HG03520 (cell line): ENCODE results near the gene RIMBP2.

Source experiments
- ATAC-seq: cut with Tn5 transposase; IDR thresholded peaks from one replicate; pipeline ENCODE4 v1.9.1; 2021; ENCODE audit warnings: mild to moderate bottlenecking, moderate library complexity; ENCODE audit not compliant: unreplicated experiment

RIMBP2 gene

DNA sequence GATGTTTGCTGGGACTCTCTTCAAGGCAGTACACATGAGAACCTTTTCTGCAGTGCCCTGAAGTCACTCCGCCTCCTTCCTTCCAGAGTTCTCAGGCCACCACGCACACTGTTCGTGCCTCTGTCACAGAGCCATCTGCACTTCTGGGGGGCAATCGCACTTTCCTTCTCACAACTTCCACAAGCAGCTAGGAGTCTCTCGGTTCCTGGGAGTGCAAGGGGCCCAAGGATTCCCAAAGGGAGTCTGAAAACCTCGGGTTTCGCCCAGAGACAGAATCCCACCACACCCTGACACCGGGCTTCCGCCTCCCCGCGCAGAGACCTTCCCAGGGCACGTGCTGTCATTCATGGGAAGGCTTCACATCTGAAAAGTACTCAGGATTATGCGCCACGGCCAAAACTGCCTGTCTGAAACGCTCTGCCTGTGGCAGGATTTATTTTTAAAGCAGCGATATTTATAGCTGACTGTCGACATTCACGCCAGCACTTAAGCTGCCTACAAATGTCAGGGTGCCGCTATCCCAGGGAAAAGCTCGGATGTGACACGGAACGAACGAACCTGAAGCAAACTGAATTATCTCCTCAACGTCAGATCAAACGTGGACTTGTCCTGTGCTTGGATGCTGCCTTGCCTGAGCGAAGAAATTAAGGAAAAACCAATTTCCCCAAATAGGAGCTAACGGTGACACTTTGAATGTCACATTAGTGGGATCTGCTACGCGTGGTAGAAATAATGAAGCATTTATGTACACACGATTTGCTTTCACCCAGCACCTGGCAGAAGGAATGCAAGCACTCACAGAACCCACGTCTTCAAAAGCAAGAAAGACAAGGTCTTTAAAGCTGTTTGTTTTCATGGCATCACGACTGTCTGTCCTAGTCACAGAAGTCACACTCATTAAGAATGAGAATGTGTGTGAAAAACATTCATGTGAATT lies 224.4 kb downstream of the RIMBP2 start:
- no peak for ATAC-seq

DNA sequence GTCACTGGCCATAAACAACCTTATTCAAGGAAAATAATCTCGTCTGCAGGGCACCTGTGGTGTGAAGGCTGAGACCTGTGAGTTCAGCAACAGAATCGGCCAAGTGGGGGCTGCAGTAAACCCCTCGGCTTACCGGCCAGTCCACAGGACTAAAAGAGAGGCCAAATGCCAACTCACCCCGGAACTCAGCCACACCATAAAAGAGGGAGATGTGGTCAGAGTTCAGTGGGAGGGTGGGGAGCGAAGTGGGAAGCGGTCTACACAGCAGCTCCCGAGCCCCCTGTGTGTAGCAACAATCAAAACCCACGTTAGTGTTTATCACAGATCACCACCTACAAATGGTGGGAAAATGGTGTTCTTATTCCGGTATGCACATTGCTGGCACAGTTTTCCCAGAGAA lies 225.4 kb downstream of the RIMBP2 start:
- ATAC-seq, result no peak

DNA sequence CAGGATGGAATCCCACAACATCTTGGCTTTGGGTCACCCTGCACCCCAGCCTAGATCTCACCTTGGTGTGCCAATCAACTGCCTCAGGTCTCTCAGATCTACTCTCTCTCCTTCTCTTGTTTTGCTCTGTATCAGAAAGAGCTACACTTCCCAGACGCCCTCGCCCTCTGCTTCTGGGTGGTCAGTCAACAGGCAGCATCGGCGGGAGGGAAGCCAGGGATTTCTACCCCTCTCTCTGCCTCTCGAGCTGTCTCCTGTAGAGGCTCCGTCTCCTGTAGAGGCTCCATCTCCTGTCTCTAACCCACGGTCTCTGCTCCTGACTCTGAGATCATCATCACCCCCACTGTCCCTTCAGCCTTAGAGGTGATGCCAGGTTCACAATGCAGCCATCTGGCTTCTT lies 226.8 kb downstream of the RIMBP2 start:
- no peak for ATAC-seq

DNA sequence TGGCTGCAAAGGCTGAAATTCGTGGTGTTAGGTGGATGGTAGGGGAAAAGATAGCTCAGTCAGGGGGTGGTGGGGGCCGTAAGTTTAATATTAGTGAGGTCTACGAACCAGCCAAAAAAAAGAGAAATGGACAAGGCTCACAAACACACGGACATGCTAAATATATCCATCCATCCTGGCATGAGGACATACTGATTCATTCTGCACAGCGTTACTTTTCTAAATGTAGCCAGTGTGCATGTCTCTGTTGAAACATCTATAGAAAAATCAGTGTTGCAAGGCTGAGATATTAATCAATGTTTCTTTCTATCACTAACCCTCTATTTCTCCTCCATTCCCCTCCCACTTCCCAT lies 227.8 kb downstream of the RIMBP2 start:
- ATAC-seq, result no peak

DNA sequence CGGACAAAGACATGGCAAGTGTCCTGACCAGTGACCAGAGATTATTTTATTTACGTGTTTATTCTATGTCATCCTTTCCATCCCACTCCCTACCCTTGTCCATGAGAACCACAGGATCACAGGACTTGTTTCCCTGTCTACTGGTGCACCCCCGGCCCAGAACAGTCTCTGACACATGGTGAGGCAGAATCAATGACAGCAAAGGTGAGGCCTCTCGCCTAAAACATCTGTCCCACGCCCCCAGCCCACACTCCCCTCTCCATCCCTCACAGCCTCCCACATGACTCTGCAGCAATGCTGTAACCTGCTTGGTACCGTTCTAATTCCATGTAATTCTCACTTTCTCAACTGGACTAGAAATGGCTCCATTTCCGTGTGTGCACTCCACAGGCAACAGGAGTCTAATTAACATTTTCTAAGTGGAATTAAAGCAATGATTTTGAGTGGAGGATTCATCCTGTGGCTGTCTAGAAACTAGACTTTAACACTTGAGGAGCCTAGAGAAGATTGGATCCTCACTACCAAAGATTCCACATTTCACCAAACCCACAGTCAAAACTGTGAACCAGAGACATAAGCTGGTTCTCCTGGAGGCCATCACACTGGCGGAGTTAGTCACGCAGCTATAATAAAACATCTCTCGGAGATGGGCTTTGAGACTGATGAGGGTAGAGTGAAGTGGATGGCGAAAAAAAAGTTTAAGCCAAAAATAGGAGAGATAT lies 228.3 kb downstream of the RIMBP2 start:
- no peak for ATAC-seq

DNA sequence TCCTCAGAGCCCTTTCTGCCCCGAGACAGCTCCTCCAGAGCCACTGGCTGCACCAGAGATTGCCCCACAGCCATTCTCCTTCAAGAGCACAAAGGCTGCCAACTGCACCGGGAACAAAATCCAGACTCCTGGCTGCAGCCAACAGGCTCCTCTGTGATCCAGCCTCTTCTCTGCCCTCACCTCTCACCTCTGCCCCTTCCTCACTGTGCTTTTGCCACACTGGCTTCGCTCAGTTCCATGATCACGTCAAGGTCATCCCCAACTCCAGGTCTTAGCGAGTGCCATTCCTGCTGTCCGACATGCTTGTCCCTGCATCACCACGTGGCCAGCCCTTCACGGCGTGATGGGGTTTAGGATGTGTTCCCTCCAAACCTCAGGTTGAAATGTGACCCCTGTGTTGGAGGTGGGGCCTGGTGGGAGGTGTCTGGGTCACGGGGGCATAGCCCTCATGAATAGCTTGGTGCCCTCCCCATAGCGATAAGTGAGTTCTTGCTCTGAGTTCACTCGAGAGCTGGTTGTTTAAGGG lies 229.1 kb downstream of the RIMBP2 start:
- no peak for ATAC-seq

DNA sequence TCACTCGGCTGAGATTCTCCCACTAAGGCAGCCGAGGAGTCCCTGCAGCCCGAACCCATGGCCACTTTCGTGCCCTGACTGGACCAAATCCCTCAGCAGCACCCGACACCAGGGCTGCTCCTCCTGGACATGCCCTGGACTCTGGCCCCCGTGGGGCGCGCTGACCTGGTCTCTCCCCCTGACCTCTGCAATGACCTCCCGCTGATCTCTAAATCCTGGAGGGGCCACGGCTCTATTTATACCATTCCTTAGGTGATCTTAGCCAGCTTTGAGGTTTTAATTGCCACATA lies 230.0 kb downstream of the RIMBP2 start:
- no peak for ATAC-seq

DNA sequence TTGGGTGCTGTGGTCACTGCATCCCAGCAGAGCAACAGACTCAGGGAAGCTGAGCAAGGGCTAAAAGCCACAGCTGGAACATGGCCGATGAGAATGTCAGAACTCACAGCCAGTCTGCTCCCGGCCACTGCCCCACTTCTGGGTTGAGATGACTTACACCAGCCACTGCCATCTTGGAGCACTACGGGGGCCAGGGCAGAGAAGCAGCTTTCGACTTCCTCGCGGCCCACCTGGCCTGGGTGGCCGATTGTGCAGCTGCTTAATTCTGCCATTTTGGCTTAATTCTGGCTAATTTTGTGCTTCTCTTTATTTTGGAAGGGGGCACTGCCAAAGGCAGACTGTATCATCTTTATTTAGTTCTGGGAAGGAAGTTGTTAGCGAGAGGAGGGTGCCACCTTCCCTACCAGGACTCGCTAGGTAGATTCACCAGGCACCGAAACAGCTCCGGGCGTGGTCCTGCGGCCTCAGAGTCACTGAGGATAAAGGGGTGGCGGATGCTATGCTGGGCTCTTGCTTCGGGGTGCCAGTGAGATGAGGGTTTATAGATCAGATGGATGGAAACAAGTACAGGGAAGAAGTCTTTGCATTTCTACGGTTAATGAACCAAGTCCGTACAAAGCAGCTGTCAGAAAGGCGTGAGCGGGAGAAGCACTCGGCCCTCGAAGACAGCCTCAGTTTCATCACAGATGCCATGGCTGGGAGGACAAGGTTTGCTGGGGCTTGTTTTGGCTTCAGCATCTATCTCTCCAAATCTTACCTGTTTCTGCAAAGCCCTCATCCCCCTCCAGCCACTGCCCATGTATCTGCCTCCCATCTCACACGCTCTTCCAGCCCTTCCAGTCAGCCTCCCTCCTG lies 230.6 kb downstream of the RIMBP2 start:
- no peak for ATAC-seq

DNA sequence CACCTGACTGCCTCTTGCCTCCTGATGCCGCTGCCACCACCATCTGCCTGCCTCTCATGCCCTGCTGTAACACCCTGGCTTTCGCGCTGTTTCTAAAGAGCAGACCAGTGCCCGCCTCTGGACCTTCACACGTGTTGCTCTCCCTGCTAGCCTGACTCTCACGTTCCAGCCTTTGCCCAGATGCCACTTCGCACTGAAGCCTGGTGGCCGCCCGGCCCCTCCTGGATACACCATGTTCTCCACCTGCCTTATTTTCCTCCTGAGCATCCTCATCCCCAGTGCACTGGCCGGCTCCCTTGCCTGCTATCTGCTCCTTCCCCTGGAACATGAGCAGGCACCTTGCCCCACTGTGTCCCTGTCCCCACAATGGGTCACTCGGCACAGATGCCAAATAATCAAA lies 231.9 kb downstream of the RIMBP2 start:
- no peak for ATAC-seq

DNA sequence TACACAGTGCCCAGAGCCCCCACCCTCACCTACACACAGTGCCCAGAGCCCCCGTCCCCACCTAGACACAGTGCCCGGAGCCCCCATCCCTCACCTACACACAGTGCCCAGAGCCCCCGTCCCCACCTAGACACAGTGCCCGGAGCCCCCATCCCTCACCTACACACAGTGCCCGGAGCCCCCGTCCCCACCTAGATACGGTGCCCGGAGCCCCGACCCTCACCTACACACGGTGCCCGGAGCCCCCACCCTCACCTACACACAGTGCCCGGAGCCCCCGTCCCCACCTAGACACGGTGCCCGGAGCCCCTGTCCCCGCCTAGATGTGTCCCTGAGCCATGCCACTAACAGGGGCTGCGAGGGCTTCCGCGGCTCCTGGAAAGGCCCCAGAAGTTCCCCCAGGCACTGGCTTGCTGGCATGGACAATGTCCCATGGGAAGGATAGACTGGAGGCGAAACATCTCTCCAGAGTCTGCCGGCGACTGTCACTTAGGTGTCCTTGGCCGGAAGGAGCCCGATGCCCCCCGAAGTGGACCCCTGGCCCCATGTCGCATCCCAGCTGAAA lies 232.4 kb downstream of the RIMBP2 start:
- ATAC-seq, result no peak

DNA sequence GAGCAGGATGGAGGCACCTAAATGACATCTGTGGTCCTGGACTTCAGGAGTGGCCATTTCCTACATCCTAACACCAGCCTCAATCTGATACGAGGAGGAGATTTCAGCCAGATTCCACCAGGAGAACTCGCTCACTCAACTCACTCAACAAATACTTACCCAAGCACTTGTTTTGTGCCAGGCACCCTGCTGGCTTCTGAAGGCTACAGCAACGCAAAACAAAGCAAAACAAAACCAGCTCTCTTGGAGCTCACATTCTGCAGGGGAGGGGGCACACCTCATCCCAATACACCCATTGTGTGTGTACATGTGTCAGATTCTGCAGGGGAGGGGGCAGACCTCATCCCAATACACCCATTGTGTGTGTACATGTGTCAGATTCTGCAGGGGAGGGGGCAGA lies 233.7 kb downstream of the RIMBP2 start:
- no peak for ATAC-seq

DNA sequence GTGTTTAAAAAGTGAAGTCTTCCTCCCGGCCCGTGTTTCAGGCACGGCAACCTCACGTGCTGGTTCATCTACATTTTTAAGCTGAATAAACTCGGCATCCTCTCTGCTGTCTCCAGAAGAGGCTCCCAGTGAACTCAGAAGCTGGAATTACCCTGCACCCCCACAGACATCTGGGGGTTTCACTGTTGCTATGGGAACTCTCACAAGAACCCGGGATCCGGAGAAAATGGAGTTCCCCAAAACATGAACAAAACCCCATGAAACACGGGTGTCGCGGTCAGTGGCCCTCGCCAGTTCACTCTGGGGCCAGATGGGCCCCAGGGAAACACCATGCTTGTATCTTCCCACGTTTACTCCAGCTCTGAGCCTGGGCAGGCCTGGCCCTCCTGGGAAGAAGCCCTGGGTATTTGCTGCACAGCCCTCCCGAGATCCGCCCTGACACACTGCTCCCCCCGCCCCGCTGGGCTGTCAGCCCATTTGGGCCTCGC lies 234.7 kb downstream of the RIMBP2 start:
- ATAC-seq, result no peak

DNA sequence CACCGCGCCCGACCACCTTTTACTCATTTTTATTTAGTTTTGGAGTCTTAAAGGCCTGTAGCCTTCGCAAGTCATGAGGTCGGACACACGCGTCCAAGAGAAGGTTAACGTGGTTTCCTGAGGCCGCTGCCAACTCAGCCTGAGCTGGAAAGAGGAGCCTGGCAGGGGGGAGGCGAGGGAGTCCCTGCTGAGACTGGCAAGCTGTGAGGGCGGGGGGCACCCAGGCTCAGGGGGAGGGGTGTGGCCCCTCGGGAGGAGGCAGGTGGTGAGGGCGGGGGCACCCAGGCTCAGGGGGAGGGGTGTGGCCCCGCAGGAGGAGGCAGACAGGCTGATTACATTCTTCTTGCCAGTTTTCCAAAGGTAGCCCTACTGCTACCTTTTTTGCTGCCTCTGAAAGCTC lies 235.2 kb downstream of the RIMBP2 start:
- no peak for ATAC-seq

DNA sequence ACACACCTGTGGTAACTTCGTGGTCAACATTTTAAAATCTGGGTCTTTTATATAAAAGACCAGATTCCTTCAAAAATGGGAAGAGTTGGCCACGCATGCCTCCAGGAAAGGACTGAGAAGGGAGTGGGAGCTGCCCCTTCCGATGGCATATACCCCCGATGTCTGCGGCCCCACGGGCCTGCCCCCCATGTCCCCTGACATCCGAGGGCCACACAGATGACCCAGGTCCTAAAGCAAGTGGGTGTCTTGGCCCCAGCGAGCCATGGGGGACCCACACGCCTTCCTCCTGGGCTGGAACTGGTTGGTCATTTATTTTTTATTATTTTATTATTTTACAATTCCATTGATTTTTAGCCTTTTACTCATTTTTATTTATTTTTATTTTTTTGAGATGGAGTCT lies 235.9 kb downstream of the RIMBP2 start:
- ATAC-seq, result no peak

DNA sequence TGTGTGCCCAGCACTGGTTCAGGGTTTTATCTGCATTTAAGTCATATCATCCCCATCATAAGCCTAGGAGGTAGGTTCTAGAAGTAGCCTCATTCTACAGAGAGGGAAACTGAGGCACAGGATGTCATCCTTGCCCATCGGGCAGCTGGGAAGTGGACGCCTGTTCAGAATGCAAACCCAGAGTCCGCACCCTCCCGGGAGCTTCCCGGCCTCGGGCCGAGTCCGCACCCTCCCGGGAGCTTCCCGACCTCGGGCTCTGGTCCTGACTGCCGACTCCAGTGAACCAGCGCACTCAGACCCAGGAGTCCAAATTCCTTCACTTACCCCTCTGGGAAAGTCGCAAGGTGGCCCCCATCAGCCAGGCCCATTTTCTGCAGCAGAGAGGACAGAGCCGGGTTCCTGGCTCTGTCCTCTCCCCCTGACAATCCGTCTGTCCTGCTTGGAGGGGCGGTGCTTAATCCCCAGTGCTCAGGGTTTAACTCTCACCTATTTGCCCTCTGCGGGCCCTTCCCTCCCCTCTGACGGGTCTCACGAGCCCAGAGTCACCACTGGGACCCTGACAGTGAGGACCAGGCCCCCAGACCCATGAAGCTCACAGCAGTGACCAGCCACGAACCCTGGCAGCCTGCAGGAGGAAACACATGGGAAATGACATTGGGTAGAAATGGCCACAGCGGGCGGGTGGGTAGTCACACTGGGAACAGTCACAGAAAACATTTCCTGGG lies 236.5 kb downstream of the RIMBP2 start:
- ATAC-seq, result no peak

DNA sequence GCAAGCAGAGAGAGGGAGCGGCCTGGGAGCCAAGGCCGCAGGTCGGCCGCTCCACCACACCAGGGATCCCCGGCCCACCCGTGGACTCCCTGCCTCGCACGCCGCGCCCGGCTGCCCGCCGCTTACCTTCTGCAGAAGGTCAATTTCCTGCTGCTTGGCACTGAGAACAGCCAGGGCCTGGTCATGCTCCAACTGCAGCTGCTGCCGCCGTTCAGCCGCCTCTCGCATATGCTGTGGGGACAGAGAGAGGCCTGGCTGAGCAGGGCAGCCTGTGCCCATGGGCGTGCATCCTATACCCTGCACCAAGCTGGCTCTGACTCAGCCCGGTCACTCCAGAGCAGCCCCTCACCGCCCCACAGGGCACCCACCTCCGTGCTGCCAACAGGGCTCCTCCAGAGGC lies 237.3 kb downstream of the RIMBP2 start:
- no peak for ATAC-seq

DNA sequence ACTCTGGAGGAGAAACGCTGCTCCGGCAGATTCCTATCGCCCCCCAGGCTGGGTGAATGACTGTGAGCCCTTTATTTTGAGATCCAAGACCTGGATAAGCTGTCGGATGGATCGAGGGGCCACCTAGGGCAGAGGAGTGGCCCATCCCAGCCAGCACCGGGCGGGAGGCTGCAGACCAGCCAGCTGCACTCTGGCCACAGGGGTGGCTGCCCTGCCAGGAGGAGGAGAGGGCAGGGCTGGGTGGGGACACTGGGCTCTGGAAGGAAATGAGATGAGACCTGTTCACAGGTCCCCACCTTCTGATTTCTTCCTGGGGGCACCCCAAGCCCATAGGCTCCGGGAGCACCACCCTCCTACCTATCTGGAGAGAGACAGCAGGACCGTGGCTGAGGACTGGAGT lies 238.4 kb downstream of the RIMBP2 start:
- no peak for ATAC-seq

DNA sequence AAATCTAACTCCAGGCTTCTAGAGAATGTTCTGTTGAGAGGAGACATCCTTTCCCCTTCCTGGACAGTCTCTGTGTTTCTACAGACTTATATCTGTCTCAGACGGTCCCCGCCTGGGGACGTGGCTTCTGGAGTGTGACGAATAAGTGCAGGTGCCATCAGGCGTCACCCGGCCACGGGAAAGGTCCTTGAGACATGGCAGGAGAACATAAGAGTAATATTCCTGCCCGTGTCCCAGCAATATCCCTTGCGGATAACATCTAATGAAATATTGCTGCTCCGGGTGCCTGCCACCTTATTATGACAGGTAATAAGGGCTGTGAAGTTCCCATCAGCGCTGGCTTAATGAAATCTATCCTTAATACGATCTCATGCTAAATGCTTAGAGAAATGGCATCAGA lies 238.8 kb downstream of the RIMBP2 start:
- ATAC-seq, result no peak

DNA sequence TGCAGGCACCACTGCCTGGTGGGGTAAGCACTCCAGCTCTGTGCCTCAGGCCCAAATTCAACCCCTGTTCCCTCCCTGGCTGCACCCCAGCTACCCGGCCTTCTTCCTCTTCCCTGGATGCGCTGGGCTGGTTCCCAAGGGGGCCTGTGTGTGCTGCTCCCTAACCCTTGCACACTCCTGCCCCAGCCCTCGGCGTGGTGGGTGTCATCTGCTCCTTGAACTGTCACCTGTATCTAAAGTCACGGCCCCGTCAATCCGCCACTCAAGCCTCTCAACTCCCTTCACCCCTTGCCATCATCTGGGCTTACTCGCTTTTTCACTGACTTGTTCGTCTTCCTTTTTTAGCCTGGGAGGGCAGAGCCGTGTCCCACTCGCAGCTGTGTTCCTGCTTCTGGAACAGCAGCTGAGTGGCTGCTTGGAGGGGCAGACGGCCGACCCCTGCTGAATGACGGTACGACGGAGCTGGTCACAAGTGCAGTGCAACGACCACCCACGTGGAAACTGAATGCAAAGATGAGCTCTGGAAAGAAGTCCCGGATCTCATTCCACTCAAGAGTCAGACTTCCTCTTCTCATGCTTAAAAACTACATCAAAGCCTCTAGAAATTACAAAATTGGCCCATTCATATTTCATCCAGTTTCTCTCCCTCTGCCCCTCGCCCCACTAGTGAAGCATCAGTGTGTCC lies 239.5 kb downstream of the RIMBP2 start:
- no peak for ATAC-seq
